ACHN (cell line): ENCODE results near the gene CPT1A.

Experiments used
- DNase-seq: peaks from one replicate; pipeline ENCODE4 v3.0.0-alpha.2; 2015
- in situ Hi-C: cut with HindIII; loops from 2 replicates; pipeline ENCODE4 v1.10.0; 2017; ENCODE audit warnings: low sequenced_read_pairs, low pct_ligation_motif_present, low pct_unique_long_range_greater_than_20kb

CPT1A gene

DNA sequence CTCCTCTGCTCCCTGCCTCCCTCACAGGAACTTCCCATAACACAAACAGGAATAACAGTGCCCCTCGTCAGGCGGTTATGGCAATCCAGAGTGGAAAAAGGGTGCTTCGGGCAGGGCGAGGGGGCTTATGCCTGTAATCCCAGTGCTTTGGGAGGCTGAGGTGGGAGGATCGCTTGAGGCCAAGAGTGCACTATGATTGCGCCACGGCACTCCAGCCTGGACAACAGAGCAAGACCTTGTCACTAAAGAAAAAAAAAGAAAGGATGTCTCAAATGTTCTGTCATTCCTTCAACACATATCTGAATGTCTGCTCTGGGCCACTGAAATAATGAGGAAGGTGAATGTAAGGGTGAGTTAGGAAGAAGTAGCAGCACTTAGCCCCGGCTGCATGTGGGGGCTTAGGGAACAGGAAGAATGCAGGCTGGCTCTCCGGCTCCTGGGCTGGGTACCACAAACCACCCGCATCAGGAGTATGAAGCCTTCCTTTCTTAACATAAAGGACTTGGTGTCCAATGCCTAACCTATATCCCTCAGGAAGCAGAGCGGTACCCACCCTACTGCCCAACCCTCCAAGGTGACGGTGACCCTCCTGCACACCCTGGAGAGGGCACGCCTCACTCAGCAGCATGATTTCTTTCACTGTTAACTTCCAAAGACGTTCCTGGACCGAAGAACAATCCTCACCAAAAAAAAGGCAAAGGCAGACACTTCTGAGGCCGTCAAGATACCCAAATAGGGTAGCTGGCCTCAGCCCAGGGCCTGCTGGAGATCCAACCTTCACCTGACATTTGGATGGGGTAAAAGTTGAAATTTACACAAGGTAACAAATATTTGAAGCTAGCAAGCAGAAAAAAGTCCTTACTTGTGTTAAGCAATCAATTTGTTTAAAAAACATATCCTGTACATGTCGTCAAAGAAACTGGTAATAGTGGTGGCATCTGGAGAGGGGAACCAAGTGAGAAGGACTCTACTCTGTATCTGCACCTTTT is 3.8 kb downstream of the CPT1A start:
- in situ Hi-C loops, result no loop called here
- no peak for DNase-seq

DNA sequence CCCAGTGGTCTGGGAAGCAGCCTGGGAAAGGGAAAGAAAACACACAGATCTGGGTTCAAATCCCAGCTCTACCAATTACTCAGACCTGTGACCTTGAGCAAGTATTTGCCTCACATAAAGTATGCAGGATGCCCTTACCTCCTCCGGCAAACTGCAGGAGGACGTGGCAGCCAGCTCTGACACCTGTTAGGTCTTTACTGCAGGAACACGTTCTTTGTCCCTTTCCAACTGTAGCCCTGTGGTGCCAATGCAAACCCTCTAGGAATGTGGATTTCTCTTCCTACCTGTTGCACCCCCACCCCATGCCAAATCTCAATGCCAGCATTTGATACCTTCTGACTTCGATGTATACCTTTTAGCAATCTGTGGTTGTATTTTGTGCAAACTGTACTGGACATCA is 6.0 kb downstream of the CPT1A start:
- DNase-seq, result no peak
- in situ Hi-C loops, result no loop called here

DNA sequence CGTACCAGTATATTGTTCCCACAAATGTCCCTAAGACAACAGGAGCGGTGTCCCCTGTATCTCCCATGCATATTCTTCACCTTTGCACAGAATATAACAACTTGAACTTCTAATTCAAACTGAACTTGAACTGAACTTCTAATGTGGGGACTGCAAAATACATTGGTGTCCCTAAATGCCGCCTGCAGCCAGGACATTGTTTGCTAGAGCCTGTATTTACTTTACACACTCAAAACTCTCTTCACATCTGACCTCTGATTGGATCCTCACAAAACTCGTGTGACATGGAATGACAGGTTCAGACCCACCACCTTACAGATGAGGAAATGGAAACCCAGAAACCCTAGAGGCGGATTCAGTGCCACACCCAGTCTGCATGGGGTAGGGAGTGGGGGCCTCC is 6.4 kb downstream of the CPT1A start:
- no peak for DNase-seq
- in situ Hi-C loops, result no loop called here

DNA sequence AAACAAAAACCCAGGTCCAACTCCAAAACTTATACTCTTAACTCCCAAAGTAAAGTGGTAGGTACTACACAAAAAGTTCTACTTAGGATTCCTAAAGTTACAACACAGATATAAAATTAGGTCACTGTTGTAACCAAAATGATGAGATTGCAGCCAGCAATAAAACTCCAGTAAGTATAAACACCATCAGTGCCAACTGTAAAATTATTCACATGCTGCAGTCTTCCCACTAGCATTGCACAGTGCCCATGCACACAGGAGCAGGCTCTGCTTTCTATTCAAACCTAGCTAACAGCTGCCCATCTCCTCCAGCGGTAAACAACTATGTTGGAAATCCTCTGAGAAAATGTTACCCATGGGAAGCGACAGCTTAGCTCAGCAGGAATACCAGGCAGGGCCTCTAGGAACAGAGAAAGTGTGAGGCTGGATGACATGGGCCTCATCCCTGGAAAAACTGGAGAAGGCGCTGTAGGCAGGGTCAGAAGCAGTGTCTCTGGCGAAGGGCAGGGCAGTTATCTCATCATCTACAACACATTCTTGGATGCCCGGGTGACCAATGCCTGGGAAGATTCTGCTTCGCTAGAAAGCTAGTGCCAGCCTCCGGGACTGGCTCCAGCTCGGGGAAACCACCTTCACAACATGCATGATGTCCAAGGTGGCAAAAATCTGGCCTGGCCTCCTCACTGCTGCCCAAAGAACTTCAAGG is 9.1 kb downstream of the CPT1A start:
- in situ Hi-C loops, result no loop called here
- no peak for DNase-seq

DNA sequence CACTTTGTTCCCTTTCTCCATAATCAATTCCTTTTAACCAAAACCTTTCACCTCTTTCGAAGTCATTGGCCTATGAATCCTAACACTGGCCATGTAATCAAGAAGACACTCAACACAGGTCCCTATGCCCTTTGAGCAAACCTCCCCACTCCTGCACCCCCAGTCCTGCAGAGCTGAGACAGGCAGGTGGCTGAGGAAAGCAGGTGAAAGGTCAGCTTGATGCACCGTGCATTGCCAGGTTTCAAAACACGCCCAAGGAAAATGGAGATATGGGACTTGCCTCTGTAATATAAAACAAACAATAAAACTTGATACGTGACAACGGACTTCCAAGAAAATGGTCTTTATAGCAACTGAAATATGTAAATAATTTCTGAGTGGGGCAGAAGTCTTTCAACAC is 10.6 kb downstream of the CPT1A start:
- DNase-seq, result no peak
- in situ Hi-C loops, result no loop called here

DNA sequence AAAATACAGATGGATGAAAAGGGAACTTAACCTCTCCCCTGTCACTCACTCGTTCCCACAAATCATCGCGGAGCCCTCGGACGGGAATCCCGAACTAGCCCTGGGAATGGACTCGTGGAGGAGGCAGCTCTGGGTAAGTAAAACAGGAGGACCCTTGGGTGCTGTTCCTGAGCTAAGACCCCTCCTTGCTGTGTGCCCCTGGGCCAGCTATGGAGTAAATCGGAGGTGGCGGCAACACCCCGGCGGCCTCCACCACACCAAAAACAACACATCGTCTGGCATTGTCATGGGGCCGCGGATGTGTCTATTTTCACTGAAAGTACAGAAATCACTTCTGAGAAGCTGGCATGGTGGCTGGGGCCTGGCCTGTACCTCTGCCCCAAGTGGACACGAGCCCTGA is 12.1 kb downstream of the CPT1A start:
- DNase-seq, result no peak
- in situ Hi-C loops, result no loop called here

DNA sequence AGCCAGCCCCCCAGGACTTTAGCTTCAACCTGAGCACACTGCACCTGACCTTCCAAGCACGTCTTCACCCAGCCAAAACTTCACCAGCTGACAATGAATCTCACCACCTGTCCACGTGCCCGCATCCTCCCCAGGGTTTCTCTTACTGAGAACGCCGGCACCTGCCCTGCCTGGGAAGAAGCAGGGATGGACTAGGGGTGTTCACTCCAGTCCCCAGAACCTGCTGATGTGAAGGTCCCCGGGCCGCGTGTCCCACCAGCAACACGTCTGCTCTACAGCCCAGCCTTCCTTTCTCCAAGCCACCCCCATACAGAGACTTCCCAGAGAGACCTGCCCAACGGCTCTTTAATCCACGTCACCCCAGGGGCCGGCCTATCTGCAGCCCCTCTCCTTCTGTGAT is 12.8 kb downstream of the CPT1A start:
- no peak for DNase-seq
- in situ Hi-C loops, result no loop called here

DNA sequence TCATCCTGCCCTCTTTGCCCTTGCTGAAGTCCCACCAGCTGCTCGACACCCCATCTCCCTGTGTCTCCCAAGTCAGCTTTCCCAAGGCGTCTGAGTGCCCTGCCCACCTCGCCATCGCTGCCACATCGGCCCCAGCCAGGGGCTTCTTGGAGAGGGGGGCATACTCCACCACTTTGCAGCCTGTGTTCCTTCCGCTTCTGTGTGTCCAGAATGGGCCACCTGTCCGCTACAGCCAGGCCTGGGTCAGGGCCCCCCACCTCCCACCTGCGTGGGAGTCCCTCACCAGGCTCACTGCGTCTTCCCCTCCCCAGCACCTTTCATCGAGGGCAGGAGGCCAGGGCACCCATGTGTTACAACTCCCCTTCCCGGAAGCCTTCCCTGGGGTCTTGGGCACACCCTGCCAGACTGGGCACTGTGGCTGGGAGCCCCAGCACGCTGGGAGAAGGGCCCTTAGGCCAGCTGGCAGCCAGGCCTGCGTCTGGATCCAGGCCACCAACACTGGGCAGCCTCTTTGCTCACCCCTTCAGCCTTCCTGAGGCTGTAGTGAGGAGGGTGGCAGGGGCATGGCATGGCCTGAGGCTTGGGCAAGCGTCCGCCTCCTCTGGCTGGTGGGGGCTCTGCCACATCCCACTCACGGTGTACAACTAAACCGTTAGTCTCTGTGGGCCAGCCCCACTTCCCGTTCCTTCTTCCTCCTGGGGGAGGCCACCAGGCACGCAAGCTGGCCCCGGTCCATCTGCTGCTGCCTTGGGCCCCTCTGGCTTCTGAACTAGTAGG is 13.4 kb downstream of the CPT1A start:
- in situ Hi-C loops, result no loop called here
- DNase-seq, result no peak

DNA sequence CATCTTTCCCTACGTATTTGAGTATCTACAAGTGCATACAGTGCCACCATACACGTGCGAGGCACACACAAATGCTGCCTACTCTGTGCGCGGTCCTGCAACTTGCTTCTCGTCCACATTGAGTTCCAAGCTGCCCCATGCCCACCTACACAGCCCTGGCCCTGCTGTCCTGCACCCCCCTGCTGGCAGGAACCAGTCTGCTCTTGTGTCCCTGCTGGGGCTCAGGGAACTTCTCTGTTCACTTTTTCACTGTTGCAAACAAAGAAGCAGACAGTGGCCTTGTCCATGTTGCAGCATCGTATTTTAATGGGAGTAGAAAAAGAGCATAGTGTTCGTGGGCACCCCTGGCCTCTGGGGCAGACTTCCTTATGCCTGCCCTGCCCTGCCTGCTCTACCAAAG is 14.0 kb downstream of the CPT1A start:
- in situ Hi-C loops, result no loop called here

DNA sequence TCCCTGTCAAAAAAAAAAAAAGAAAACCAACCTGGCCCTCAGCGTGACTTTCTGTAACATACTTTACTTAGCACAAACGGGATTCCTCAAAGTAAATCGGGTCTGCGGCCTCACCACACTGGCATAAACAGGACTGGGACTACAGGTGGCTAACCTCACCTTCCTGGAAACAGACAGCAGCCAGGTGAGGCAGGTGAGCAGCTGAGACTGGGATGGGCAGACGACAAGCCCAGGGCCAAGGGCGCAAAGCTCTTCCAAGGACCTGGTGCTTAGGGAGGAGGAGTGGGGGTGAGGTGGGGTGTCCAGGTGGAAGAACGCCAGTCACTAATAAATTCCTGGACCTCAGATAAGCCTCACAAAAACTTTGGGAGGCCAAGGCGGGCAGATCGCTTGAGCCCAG is 15.0 kb downstream of the CPT1A start:
- no peak for DNase-seq
- in situ Hi-C loops, result no loop called here

More for the DNA sequence above, 14.0 kb downstream of the CPT1A start:
- no peak for DNase-seq

DNA sequence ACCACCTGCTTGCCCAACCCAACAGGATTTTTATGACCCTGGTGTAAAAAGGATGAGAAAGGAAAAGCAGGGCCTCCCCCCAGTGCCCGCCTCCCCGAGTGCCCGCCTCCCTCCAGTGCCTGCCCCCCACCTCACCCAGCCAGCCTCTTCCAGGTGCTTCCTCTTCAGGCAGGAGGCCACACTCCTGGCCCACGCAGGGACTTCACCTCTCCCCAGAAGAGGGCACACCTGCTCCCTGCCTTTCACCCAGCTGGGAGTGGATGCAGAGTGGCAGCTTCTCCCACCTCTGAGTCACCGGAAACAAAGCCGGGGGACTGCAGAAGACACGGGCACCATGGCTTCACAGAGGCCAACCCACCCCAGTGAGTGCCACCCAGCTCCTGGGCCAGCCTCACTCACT is 16.1 kb downstream of the CPT1A start:
- DNase-seq, result no peak
- in situ Hi-C loops, result no loop called here

DNA sequence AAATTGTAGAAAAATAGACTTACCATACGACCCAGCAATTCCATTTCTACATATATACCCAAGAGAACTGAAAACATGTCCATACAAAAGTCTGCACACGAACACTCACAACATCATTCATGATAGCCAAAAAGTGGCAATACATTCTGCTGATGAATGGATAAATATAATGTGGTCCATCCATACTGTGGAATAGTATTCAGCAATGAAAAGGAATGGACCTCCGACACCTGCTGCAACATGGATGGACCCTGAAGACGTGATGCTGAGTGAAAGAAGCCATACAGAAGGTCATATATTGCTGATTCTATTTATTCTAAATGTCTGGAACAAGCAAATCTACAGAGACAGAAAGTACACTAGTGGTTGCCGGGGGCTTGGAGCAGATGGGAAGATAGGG is 19.2 kb downstream of the CPT1A start:
- in situ Hi-C loops, result no loop called here
- no peak for DNase-seq

DNA sequence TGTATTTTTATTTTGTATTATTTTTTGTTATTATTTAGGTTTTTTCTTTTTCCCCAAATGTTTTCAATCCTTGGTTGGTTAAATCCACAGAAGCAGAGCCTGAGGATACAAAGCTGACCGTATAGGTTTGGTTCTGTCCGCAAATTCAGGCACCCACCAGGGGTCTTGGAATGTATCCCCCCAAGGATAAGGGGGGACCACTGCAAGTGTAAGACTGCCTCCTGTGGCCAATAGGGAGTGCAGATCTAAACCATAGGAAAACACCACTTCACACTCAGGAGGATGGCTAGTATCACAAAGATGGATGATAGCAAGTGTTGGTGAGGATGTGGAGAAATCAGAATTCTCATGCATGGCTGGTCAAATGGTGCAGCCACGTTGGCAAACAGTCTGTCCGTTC is 20.0 kb downstream of the CPT1A start:
- in situ Hi-C loops, result no loop called here
- no peak for DNase-seq

DNA sequence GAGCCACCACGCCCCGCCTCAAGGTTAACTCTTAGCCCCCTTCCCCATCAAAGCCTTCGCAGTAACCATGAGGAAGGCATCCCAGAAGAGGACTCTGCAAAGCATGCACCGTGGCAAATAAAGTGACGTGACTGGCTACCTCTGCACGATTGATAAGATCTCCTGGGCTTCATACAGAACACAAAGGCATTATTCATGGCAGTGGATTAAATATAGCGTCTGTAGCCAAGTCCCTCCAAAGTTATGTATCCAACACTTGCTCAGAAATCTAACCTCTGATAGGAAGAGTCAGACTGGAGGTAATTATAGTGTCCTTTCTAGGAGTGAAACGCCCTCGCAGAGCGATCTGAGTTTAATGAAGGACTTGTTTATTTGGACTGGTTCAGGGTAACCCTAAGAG is 22.4 kb downstream of the CPT1A start:
- no peak for DNase-seq
- in situ Hi-C loops, result no loop called here

DNA sequence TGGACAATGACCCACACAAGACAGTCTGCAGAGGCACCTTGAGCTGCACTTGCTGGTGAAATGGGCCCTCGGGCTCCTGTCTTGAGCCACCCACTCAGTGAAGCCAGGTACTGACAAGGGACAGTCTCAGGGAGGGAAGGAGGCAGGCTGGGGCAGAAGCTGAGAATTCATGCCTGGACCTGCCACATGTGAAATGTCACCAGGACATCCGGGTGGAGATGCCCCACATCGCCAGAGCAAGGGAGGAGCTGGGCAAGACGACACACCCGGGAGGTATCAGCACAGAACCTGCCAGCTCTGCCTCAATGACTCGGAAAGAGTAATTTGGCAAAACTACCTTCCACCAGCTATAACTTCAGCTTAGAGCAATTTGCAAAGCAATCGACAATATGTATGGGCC is 23.5 kb downstream of the CPT1A start:
- no peak for DNase-seq
- in situ Hi-C loops, result no loop called here

DNA sequence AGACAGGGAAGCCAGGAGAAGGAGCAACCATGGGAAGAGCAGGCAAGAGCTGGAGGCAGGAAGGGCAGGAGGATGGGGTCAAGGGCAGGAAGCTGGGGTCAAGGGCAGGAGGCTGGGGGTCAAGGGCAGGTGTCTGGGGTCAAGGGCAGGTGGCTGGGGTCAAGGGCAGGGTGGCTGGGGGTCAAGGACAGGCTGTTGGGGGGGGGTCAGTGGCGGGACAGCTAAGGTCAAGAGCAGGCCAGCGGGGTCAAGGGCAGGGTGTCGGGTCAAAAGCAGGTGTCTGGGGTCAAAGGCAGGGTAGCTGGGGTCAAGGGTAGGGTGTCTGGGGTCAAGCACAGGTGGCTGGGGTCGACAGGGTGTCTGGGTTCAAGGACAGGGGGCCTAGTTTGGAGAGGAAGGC is 24.2 kb downstream of the CPT1A start:
- in situ Hi-C loops, result no loop called here
- no peak for DNase-seq

DNA sequence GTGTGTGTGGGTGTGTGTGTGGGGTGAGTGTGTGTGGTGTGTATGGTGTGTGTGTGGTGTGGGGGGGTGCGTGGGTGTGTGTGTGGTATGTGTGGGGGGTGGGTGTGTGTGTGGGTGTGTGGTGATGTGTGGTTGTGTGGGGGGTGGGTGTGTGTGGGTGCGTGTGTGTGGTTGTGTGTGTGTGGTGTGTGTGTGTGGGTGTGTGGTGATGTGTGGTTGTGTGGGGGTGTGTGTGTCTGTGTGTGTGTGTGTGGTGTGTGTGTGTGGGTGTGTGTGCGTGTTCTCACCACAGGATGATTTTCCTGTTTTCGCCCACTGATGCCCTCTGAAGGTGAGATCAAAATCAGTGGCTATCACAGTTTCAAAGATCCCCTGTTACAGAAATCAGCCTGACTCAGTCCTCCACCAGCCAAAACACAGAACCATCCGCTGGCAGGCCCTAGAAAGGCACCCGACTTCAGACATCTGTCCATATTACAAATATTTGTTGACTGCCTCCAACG is 24.7 kb downstream of the CPT1A start:
- DNase-seq, result no peak
- in situ Hi-C loops, result no loop called here

DNA sequence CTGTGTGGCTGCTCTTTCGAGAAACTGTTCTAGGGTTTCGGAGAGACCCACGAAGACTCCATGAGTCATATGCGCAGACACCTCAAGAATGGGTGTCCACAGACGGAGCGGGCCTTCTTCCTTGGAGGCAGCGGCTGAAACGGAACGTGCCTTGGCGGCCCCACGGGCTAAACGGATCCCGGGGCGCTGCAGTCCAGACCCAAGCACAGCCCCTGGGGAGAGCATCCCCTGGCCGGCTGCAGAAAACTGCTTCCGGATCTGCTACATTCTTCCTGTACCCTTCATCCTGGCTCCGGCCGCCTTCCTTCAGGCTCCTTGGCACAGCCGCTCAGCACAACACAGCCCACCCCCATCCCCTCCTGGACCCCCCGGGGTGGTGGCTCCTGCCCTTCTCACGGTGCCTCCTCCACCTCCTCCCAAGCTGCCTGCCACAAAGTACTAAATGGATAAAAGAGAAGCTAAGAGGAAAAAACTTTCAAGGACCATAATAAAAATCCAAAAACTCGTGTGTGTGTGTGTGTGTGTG is 25.4 kb downstream of the CPT1A start:
- in situ Hi-C loops, result no loop called here
- DNase-seq, result no peak

DNA sequence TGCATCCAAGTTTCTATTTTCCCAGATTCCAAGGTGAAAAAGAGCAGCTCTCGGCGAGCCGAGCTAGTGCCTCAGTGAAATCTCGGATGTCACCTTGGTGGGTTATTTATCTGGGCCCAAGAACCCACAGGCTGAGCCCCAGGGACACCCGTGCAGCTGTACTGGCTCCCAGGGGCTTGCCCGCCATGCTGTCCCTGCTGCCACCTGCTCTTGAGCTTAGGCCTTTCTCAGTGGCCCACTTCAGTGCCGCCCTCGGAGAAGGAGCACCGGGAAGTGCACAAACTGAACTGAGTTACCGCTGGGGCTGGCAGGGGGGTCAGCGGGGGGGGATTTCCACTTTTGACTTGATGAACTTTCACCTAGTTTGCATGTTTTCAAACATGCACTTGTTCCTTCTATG is 27.9 kb downstream of the CPT1A start:
- in situ Hi-C loops, result no loop called here
- DNase-seq, result no peak
